H1 (cell line): Measurements from ENCODE around the gene DNAL4. TPM values are rescaled to one million over a fixed set of nuclear protein-coding genes. Genes with fewer than 3 reads are reported as not detected.

Experiments used
- CTCF ChIA-PET: fragments of 300-600 bp; sonication (Branson Sonifier 250); formaldehyde crosslinking; loops from one replicate; lab custom pipeline; 2021; ENCODE audit not compliant: partially characterized antibody; lab: Charles Lee
- POLR2A ChIA-PET: fragments of 300-600 bp; sonication (Branson Sonifier 250); formaldehyde crosslinking; loops from one replicate; lab custom pipeline; 2021; ENCODE audit warnings: inconsistent platforms; ENCODE audit not compliant: partially characterized antibody; lab: Charles Lee
- DNase-seq, 2 experiments: peaks; one replicate each; pipeline versions ENCODE4 v3.0.0 to v3.0.0-alpha.2; 2010 to 2022; ENCODE audit warnings: low spot score in 2 of 2, low read depth in 1 of 2, mixed read lengths in 1 of 2
- FAIRE-seq: peaks from 2 replicates; lab custom pipeline; 2011; peaks lifted over from hg19 to GRCh38; lab: Jason Lieb, UNC
- H2AFZ ChIP-seq: 2 replicates; pipeline ENCODE4 v1.8.1; 2012; ENCODE audit warnings: low read length, inconsistent platforms
- H2AK5ac ChIP-seq: 2 replicates; pipeline ENCODE4 v1.6.1; 2013; ENCODE audit warnings: low read depth, low read length
- H2BK120ac ChIP-seq: replicated peaks from 2 replicates; pipeline ENCODE3; 2013; ENCODE audit warnings: low read depth, low read length, inconsistent platforms
- H2BK12ac ChIP-seq: 2 replicates; pipeline ENCODE4 v1.6.1; 2013; ENCODE audit warnings: low read depth, low read length
- H2BK15ac ChIP-seq: 2 replicates; pipeline ENCODE4 v1.6.1; 2013; ENCODE audit warnings: low read length
- H2BK20ac ChIP-seq: 2 replicates; pipeline ENCODE4 v1.6.1; 2013; ENCODE audit warnings: low read length
- H2BK5ac ChIP-seq: 2 replicates; pipeline ENCODE4 v1.6.1; 2013; ENCODE audit warnings: low read depth, low read length
- H3K14ac ChIP-seq: 2 replicates; pipeline ENCODE4 v1.6.1; 2013; ENCODE audit warnings: inconsistent platforms; ENCODE audit not compliant: insufficient read length
- H3K18ac ChIP-seq: 2 replicates; pipeline ENCODE4 v1.6.1; 2013; ENCODE audit warnings: low read length; ENCODE audit errors: extremely low read depth
- H3K23ac ChIP-seq: 2 replicates; pipeline ENCODE4 v1.6.1; 2013; ENCODE audit warnings: inconsistent platforms; ENCODE audit not compliant: insufficient read length
- H3K23me2 ChIP-seq: 2 replicates; pipeline ENCODE4 v1.6.1; 2013; ENCODE audit warnings: low read depth, low read length
- H3K27ac ChIP-seq: 2 replicates; pipeline ENCODE4 v1.6.1; 2011; ENCODE audit warnings: low read depth, low read length, inconsistent platforms
- H3K27me3 ChIP-seq, 4 experiments: replicated peaks in 1 of 4; 1 replicate in 1 of 4; 2 replicates in 3 of 4; pipeline versions ENCODE4 v1.6.1 to v1.8.1; 2011 to 2013; ENCODE audit warnings: low read length in 3 of 4, mild to moderate bottlenecking in 3 of 4, inconsistent platforms in 2 of 4, mixed read lengths in 2 of 4, moderate library complexity in 1 of 4; ENCODE audit not compliant: control insufficient read depth in 3 of 4, insufficient read depth in 3 of 4; ENCODE audit errors: extremely low read depth in 1 of 4
- H3K36me3 ChIP-seq, 4 experiments: 2 replicates each; pipeline versions ENCODE4 v1.6.1 to v1.8.1; 2011 to 2013; ENCODE audit warnings: mild to moderate bottlenecking in 4 of 4, low read length in 3 of 4, moderate library complexity in 2 of 4, control low read depth in 1 of 4, inconsistent platforms in 1 of 4; ENCODE audit not compliant: insufficient read depth in 4 of 4, control insufficient read depth in 2 of 4
- H3K4ac ChIP-seq: replicated peaks from 2 replicates; pipeline ENCODE3; 2013; ENCODE audit warnings: low read length, low read depth, mixed read lengths, inconsistent platforms; ENCODE audit not compliant: insufficient read length
- H3K4me1 ChIP-seq, 4 experiments: replicated peaks in 1 of 4; 1 replicate in 1 of 4; 2 replicates in 3 of 4; pipeline versions ENCODE4 v1.6.1 to v1.8.1; 2011 to 2013; ENCODE audit warnings: low read length in 3 of 4, inconsistent platforms in 2 of 4, mixed read lengths in 1 of 4; ENCODE audit not compliant: insufficient read depth in 4 of 4, control insufficient read depth in 3 of 4
- H3K4me2 ChIP-seq, 2 experiments: 2 replicates each; pipeline versions ENCODE4 v1.6.1 to v1.8.1; 2011 to 2013; ENCODE audit warnings: low read depth in 2 of 2, low read length in 2 of 2, control low read depth in 1 of 2, inconsistent platforms in 1 of 2, mild to moderate bottlenecking in 1 of 2; ENCODE audit not compliant: insufficient read depth in 1 of 2
- H3K4me3 ChIP-seq, 4 experiments: fragments of 200-600, 300-600 bp in 1 of 4; sonication (generic), shearing (Covaris generic), sonication (Bioruptor Twin) in 1 of 4; 2 replicates each; pipeline versions ENCODE4 v1.5.1 to v1.8.1; 2011 to 2016; ENCODE audit warnings: low read length in 4 of 4, low read depth in 3 of 4, control low read depth in 2 of 4, inconsistent platforms in 2 of 4, mild to moderate bottlenecking in 2 of 4, mixed read lengths in 1 of 4, moderate library complexity in 1 of 4; ENCODE audit not compliant: insufficient read depth in 2 of 4; ENCODE audit errors: extremely low read depth in 1 of 4
- H3K56ac ChIP-seq: replicated peaks from 2 replicates; pipeline ENCODE3; 2013; ENCODE audit warnings: low read depth, mild to moderate bottlenecking, mixed read lengths, low read length, inconsistent platforms; ENCODE audit not compliant: insufficient read length
- H3K79me1 ChIP-seq: 2 replicates; pipeline ENCODE4 v1.6.1; 2013; ENCODE audit warnings: low read depth, low read length, control low read depth
- H3K79me2 ChIP-seq, 2 experiments: 2 replicates each; pipeline versions ENCODE4 v1.6.1 to v1.8.1; 2012 to 2013; ENCODE audit warnings: low read length in 2 of 2, mild to moderate bottlenecking in 2 of 2, inconsistent platforms in 1 of 2; ENCODE audit not compliant: insufficient read depth in 2 of 2, control insufficient read depth in 1 of 2
- H3K9ac ChIP-seq, 4 experiments: replicated peaks in 1 of 4; 1 replicate in 1 of 4; 2 replicates in 3 of 4; pipeline versions ENCODE4 v1.6.1 to v1.8.1; 2011 to 2013; ENCODE audit warnings: low read depth in 3 of 4, low read length in 3 of 4, control low read depth in 2 of 4, mild to moderate bottlenecking in 2 of 4, moderate library complexity in 2 of 4, inconsistent platforms in 1 of 4; ENCODE audit errors: extremely low read depth in 1 of 4
- H3K9me3 ChIP-seq, 2 experiments: 2 replicates each; pipeline versions ENCODE4 v1.6.1 to v1.8.1; 2012 to 2013; ENCODE audit warnings: mild to moderate bottlenecking in 2 of 2, moderate library complexity in 2 of 2, control low read depth in 1 of 2, inconsistent platforms in 1 of 2, low read depth in 1 of 2, low read length in 1 of 2, mixed read lengths in 1 of 2; ENCODE audit not compliant: insufficient read depth in 2 of 2
- H4K20me1 ChIP-seq, 2 experiments: replicated peaks in 1 of 2; 2 replicates each; pipeline versions ENCODE3 to v1.8.1; 2011 to 2013; ENCODE audit warnings: inconsistent platforms in 2 of 2, low read length in 2 of 2, mild to moderate bottlenecking in 1 of 2; ENCODE audit not compliant: insufficient read depth in 2 of 2, control insufficient read depth in 1 of 2
- H4K5ac ChIP-seq: 2 replicates; pipeline ENCODE4 v1.6.1; 2013; ENCODE audit warnings: low read length, low read depth, mixed read lengths, inconsistent platforms; ENCODE audit not compliant: insufficient read length
- H4K8ac ChIP-seq: 2 replicates; pipeline ENCODE4 v1.8.0; 2013; ENCODE audit warnings: mild to moderate bottlenecking, moderate library complexity, low read length, inconsistent platforms; ENCODE audit not compliant: insufficient read depth; ENCODE audit errors: extremely low read depth
- H4K91ac ChIP-seq: replicated peaks from 2 replicates; pipeline ENCODE3; 2013; ENCODE audit warnings: low read length, mixed read lengths, inconsistent platforms; ENCODE audit not compliant: insufficient read length
- WGBS, 2 experiments: shearing (Covaris generic) in 1 of 2; methylation state at CpG; one replicate each; pipeline versions ENCODE4 v1.1.6 to v1.1.7; 2013 to 2015; ENCODE audit warnings: low lambda C conversion rate in 2 of 2, mixed read lengths in 2 of 2, inconsistent platforms in 1 of 2, low coverage in 1 of 2, missing lambda C conversion rate in 1 of 2; ENCODE audit not compliant: insufficient replicate concordance in 2 of 2, insufficient coverage in 1 of 2, insufficient read length in 1 of 2; ENCODE audit errors: extremely low coverage in 1 of 2, missing lambda C conversion rate in 1 of 2; 5-methylcytosine and 5-hydroxymethylcytosine counted together
- polyA plus RNA-seq, 7 experiments: library from polyadenylated mRNA; depleted of rRNA in 3 of 7; stranded (reverse) in 5 of 7; unstranded in 2 of 7; fragments of >200 nt in 5 of 7; fragments of 200-250 nt in 2 of 7; gene quantifications; 1 replicate in 5 of 7; 2 replicates in 1 of 7; 4 replicates in 1 of 7; pipeline versions ENCODE4 v1.2.1 to v1.2.3, GENCODE V29; 2011 to 2013; ENCODE audit warnings: missing spikeins in 2 of 7, mixed read lengths in 2 of 7
- total RNA-seq: library from RNA; stranded (reverse); fragmentation: NEBNext Ultra II Directional; extraction: Animal tissue kit (Norgen Biotek cat#: 25700); gene quantifications from 2 replicates; pipeline ENCODE4 v1.2.1, GENCODE V29; 2021

Gene DNAL4
- total and polyA plus RNA-seq, 2 of the 8 experiments (the other 6 are each of a cell fraction or from before 2014, with no cell fraction given) = 8.8 to 14.0 TPM

DNA sequence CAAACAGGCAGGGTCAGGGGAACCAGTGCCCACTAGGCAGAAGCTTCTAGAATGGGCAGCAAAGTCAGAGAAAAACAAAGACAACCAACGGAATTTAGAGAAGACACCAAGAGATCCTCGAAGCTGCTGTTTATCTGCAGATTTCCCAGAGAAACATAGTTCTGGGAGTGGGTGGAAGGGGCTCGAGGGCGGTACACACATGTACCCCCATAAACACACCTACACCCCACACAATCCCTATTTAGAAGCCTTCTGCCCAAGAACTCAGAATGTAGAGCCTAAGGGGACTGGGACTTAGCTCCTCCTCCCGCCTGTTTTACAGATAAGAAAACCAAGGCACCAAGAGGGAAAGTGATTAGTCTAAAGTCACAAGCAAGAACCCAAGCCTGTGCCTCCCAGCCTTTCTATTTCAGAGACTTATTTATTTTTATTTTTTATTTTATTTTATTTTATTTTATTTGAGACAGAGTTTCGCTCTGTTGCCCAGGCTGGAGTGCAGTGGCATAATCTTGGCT is 43.5 kb upstream of the DNAL4 start:
- no peak overlapping the region for H3K23ac ChIP-seq
- no peak overlapping the region for H2BK12ac ChIP-seq
- H3K27me3 ChIP-seq = peaks cover 6 to 20% (median 14%) of the 10 kb centered on the region in 4 experiments
- H2BK120ac ChIP-seq = no peak overlapping the region
- peaks cover 0 to 6% (median 3%) of the 10 kb centered on the region in 4 experiments; a peak in 5 of 7 replicates for H3K4me1 ChIP-seq
- no peak overlapping the region for H2BK20ac ChIP-seq
- H2AFZ ChIP-seq = no peak overlapping the region
- no peak overlapping the region for H4K5ac ChIP-seq
- no peaks in the 10 kb centered on the region for H3K79me2 ChIP-seq
- no peak for DNase-seq
- H3K14ac ChIP-seq = no peak overlapping the region
- no peak overlapping the region; a peak in 1 of 7 replicates for H3K9ac ChIP-seq
- CTCF ChIA-PET = interaction anchor here (1.0 to 5.6 kb wide), 6 partner anchors 8 to 104 kb away, joined by 3 to 53 read pairs (median 4); no protein-coding TSS in a partner anchor
- H3K4me3 ChIP-seq = no peak overlapping the region
- POLR2A ChIA-PET = interaction anchor here (0.9 kb wide), 1 partner anchor 18 kb away, joined by 3 read pairs; no protein-coding TSS in a partner anchor
- no peaks in the 10 kb centered on the region for H3K9me3 ChIP-seq
- FAIRE-seq = no peak
- peaks cover 1% of the 10 kb centered on the region; the same call in 1 of the 2 replicates for H3K23me2 ChIP-seq
- no peak overlapping the region for H3K56ac ChIP-seq
- H3K4me2 ChIP-seq = no peak overlapping the region
- no peak overlapping the region for H4K8ac ChIP-seq
- WGBS, 2 experiments = 88% methylated on average over 6 of the region's 6 CpGs; no CpG with 5 or more reads in 1 of the 2 experiments
- H2AK5ac ChIP-seq = no peak overlapping the region
- H2BK15ac ChIP-seq = no peak overlapping the region
- H2BK5ac ChIP-seq = no peak overlapping the region
- H3K27ac ChIP-seq = no peak overlapping the region
- H4K91ac ChIP-seq = no peak overlapping the region
- H3K18ac ChIP-seq = no peak overlapping the region
- peaks cover 0 to 5% of the 10 kb centered on the region in 2 experiments for H4K20me1 ChIP-seq
- H3K4ac ChIP-seq = no peak overlapping the region
- no peaks in the 10 kb centered on the region for H3K79me1 ChIP-seq
- H3K36me3 ChIP-seq = no peaks in the 10 kb centered on the region
